Measurements from ENCODE around the gene NEURL3. TPM values are rescaled to one million over a fixed set of nuclear protein-coding genes. Genes with fewer than 3 reads are reported as not detected.
A peak's percentile ranks its signal among the peaks of the same experiment; 100 is the strongest.

Gene NEURL3
- total and polyA plus RNA-seq, 9 of the 15 experiments (the other 6 are each of a cell fraction or from before 2014, with no cell fraction given), result not detected

- TF ChIP-seq, protein P1, sequence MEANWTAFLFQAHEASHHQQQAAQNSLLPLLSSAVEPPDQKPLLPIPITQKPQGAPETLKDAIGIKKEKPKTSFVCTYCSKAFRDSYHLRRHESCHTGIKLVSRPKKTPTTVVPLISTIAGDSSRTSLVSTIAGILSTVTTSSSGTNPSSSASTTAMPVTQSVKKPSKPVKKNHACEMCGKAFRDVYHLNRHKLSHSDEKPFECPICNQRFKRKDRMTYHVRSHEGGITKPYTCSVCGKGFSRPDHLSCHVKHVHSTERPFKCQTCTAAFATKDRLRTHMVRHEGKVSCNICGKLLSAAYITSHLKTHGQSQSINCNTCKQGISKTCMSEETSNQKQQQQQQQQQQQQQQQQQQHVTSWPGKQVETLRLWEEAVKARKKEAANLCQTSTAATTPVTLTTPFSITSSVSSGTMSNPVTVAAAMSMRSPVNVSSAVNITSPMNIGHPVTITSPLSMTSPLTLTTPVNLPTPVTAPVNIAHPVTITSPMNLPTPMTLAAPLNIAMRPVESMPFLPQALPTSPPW (CRISPR knock-in tag; IDR thresholded peaks at IDR 0.05), result no peak; the same call in 1 of the 2 replicates
- TF ChIP-seq, protein P2, sequence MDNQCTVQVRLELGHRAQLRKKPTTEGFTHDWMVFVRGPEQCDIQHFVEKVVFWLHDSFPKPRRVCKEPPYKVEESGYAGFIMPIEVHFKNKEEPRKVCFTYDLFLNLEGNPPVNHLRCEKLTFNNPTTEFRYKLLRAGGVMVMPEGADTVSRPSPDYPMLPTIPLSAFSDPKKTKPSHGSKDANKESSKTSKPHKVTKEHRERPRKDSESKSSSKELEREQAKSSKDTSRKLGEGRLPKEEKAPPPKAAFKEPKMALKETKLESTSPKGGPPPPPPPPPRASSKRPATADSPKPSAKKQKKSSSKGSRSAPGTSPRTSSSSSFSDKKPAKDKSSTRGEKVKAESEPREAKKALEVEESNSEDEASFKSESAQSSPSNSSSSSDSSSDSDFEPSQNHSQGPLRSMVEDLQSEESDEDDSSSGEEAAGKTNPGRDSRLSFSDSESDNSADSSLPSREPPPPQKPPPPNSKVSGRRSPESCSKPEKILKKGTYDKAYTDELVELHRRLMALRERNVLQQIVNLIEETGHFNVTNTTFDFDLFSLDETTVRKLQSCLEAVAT (IDR thresholded peaks at IDR 0.05), result no peak
- TF ChIP-seq CEBPG (CRISPR knock-in tag; IDR thresholded peaks at IDR 0.05) (no peak), CEBPG (tag; conservative IDR thresholded peaks at IDR 0.05 in 1 of 2, IDR thresholded peaks at IDR 0.05 in 1 of 2) (no peak), CTBP1 (IDR thresholded peaks at IDR 0.05; ENCODE audit: borderline replicate concordance) (peak; percentile 40; the same call in 1 of the 2 replicates), MXI1 (IDR thresholded peaks at IDR 0.05; ENCODE audit: low read depth, low read length) (no peak), ZNF512 (tag; IDR thresholded peaks at IDR 0.05) (no peak), SOX6 (IDR thresholded peaks at IDR 0.05) (peak; percentile 68), GTF2E2 (tag; IDR thresholded peaks at IDR 0.05) (no peak), PYGO2 (tag; IDR thresholded peaks at IDR 0.05) (no peak), JUND (IDR thresholded peaks at IDR 0.05; ENCODE audit: borderline replicate concordance, low read depth, low read length) (no peak), JUND (tag; IDR thresholded peaks at IDR 0.05; ENCODE audit: borderline replicate concordance, low read depth, low read length) (peak; percentile 26; the same call in 1 of the 3 replicates), PML (IDR thresholded peaks at IDR 0.05; ENCODE audit: low read length) (no peak), TBP (optimal IDR thresholded peaks at IDR 0.05; ENCODE audit: low read depth, low read length) (no peak), GTF2A2 (tag; IDR thresholded peaks at IDR 0.05) (no peak), NCOA6 (IDR thresholded peaks at IDR 0.05) (no peak), BACH1 (tag; IDR thresholded peaks at IDR 0.05) (no peak), ZNF644 (tag; IDR thresholded peaks at IDR 0.05; ENCODE audit: low read depth) (no peak), EZH2 (IDR thresholded peaks at IDR 0.05; ENCODE audit: borderline replicate concordance, low read depth, low read length) (no peak), PKNOX1 (IDR thresholded peaks at IDR 0.05) (no peak)
- TF ChIP-seq, protein P3, sequence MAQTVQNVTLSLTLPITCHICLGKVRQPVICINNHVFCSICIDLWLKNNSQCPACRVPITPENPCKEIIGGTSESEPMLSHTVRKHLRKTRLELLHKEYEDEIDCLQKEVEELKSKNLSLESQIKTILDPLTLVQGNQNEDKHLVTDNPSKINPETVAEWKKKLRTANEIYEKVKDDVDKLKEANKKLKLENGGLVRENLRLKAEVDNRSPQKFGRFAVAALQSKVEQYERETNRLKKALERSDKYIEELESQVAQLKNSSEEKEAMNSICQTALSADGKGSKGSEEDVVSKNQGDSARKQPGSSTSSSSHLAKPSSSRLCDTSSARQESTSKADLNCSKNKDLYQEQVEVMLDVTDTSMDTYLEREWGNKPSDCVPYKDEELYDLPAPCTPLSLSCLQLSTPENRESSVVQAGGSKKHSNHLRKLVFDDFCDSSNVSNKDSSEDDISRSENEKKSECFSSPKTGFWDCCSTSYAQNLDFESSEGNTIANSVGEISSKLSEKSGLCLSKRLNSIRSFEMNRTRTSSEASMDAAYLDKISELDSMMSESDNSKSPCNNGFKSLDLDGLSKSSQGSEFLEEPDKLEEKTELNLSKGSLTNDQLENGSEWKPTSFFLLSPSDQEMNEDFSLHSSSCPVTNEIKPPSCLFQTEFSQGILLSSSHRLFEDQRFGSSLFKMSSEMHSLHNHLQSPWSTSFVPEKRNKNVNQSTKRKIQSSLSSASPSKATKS (CRISPR knock-in tag; IDR thresholded peaks at IDR 0.05), result no peak
Observed at GRCh38 chr2:96485751-96486651, 19.2 kb downstream of the NEURL3 start (continued).

Data from K562 (cell line).